ENCODE results near the gene NDUFB10.

GRCh38 chr16:1919327-1919998, 39.9 kb upstream of the NDUFB10 start:
- TF ChIP-seq FOXA1 (IDR thresholded peaks at IDR 0.05) (no peak), SP1 (IDR thresholded peaks at IDR 0.05) (no peak), L3MBTL2 (conservative IDR thresholded peaks at IDR 0.05) (no peak), ZNF384 (IDR thresholded peaks at IDR 0.05) (no peak), ARNT (IDR thresholded peaks at IDR 0.05) (no peak), BHLHE40 (IDR thresholded peaks at IDR 0.05; ENCODE audit: borderline replicate concordance) (no peak), SUZ12 (IDR thresholded peaks at IDR 0.05) (no peak), TARDBP (IDR thresholded peaks at IDR 0.05) (no peak), ELF4 (IDR thresholded peaks at IDR 0.05) (no peak)

Data from HEK293T (cell line).